Neural progenitor cell (in vitro differentiated cells): ENCODE results near the gene ARHGAP31. TPM values are rescaled to one million over a fixed set of nuclear protein-coding genes. Genes with fewer than 3 reads are reported as not detected.

Experiments used
- DNase-seq: peaks from one replicate; pipeline ENCODE4 v3.0.0-alpha.2; 2016; ENCODE audit warnings: low spot score
- H2AFZ ChIP-seq: fragments of 200-600 bp; sonication (generic); replicated peaks from 2 replicates; pipeline ENCODE4 v1.6.1; 2016; ENCODE audit warnings: antibody characterized with exemption
- H3F3A ChIP-seq: fragments of 200-600 bp; sonication (generic); 2 replicates; pipeline ENCODE4 v1.6.1; 2016; ENCODE audit warnings: antibody characterized with exemption, low read depth
- H3K27ac ChIP-seq: fragments of 200-600 bp; sonication (generic); 2 replicates; pipeline ENCODE4 v1.5.1; 2016; ENCODE audit warnings: mild to moderate bottlenecking
- H3K27me3 ChIP-seq: fragments of 200-600 bp; sonication (generic); 2 replicates; pipeline ENCODE4 v1.6.1; 2016; ENCODE audit warnings: mild to moderate bottlenecking, moderate library complexity
- H3K36me3 ChIP-seq: fragments of 200-600 bp; sonication (generic); 2 replicates; pipeline ENCODE4 v1.5.1; 2016
- H3K4me1 ChIP-seq: fragments of 200-600 bp; sonication (generic); 2 replicates; pipeline ENCODE4 v1.6.1; 2016; ENCODE audit warnings: mixed run types
- H3K4me2 ChIP-seq: fragments of 200-600 bp; sonication (generic); 2 replicates; pipeline ENCODE4 v1.6.1; 2016
- H3K4me3 ChIP-seq: fragments of 200-600 bp; sonication (generic); 2 replicates; pipeline ENCODE4 v1.5.1; 2016
- H3K79me2 ChIP-seq: fragments of 200-600 bp; sonication (generic); 2 replicates; pipeline ENCODE4 v1.6.1; 2016; ENCODE audit warnings: low read depth
- H3K9ac ChIP-seq: fragments of 200-600 bp; sonication (generic); 2 replicates; pipeline ENCODE4 v1.6.1; 2016
- H3K9me3 ChIP-seq: fragments of 200-600 bp; sonication (generic); 2 replicates; pipeline ENCODE4 v1.5.1; 2016; ENCODE audit warnings: low read depth
- H4K20me1 ChIP-seq: fragments of 200-600 bp; sonication (generic); 2 replicates; pipeline ENCODE4 v1.6.1; 2016; ENCODE audit warnings: low read depth
- H3K27ac Mint-ChIP-seq: 3 replicates; pipeline ENCODE4 v1.8.0; 2021; ENCODE audit warnings: mixed read lengths
- H3K27me3 Mint-ChIP-seq: 2 replicates; pipeline ENCODE4 v1.8.0; 2022; ENCODE audit warnings: low read depth, mild to moderate bottlenecking, inconsistent platforms, moderate library complexity, mixed read lengths; ENCODE audit not compliant: insufficient read depth
- H3K36me3 Mint-ChIP-seq: 3 replicates; pipeline ENCODE4 v1.8.0; 2021; ENCODE audit warnings: mixed read lengths
- H3K4me1 Mint-ChIP-seq: 3 replicates; pipeline ENCODE4 v1.8.0; 2021; ENCODE audit warnings: mixed read lengths
- H3K4me3 Mint-ChIP-seq: 3 replicates; pipeline ENCODE4 v1.8.0; 2021; ENCODE audit warnings: mild to moderate bottlenecking, moderate library complexity, mixed read lengths
- H3K9me3 Mint-ChIP-seq: 3 replicates; pipeline ENCODE4 v1.8.0; 2020; ENCODE audit warnings: mixed read lengths
- EZH2 ChIP-seq: fragments of 200-600 bp; sonication (generic); IDR thresholded peaks from 2 replicates; pipeline ENCODE4 v1.6.1; 2017; ENCODE audit warnings: antibody characterized with exemption, mild to moderate bottlenecking, moderate library complexity
- EZH2phosphoT487 ChIP-seq: fragments of 200-600 bp; sonication (generic); IDR thresholded peaks from 2 replicates; pipeline ENCODE4 v1.6.1; 2017; ENCODE audit warnings: antibody characterized with exemption
- total RNA-seq: library from RNA; depleted of rRNA; stranded (reverse); fragments of >200 nt; gene quantifications from 2 replicates; pipeline ENCODE4 v1.2.3, GENCODE V29; 2015; ENCODE audit warnings: low replicate concordance
- TF ChIP-seq, protein P1 (sequence below): fragments of 200-600 bp; sonication (generic); IDR thresholded peaks from 2 replicates; pipeline ENCODE4 v1.5.1; 2017; ENCODE audit warnings: antibody characterized with exemption, mild to moderate bottlenecking

The ARHGAP31 gene
- total RNA-seq, 1 donor from 2014 or later = 0.13 TPM

DNA sequence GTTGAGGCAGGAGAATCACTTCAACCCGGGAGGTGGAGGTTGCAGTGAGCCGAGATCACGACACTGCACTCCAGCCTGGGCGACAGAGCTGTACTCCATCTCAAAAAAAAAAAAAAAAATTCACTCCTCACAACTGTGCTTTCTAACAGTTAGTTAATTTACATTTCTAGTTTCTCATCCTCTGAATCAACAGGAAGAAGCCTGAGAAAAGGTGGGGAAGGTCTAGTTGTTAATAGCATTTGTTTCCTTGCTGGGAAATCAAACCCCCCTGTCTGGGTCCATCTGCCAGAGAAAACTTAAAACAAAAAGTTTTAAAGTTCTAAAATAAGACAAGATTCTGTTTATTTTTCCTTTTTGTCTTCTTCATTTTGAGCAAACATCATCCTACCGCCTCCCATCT is 106.9 kb downstream of the ARHGAP31 start:
- peaks cover 19% of the 10 kb centered on the region for H3K4me1 ChIP-seq
- H3F3A ChIP-seq = no peaks in the 10 kb centered on the region
- H3K9me3 ChIP-seq = no peaks in the 10 kb centered on the region
- H3K4me3 ChIP-seq = no peak overlapping the region
- H3K36me3 Mint-ChIP-seq = peaks cover 4% of the 10 kb centered on the region
- H3K27me3 ChIP-seq = no peaks in the 10 kb centered on the region
- H3K4me1 Mint-ChIP-seq = peaks cover 26% of the 10 kb centered on the region
- DNase-seq = no peak
- no peak overlapping the region for H3K27ac ChIP-seq
- no peak overlapping the region for H3K9ac ChIP-seq
- H3K9me3 Mint-ChIP-seq = no peaks in the 10 kb centered on the region
- H2AFZ ChIP-seq = peak overlapping the region; percentile 85
- H3K27ac Mint-ChIP-seq = no peak overlapping the region
- H3K36me3 ChIP-seq = no peaks in the 10 kb centered on the region
- no peak overlapping the region for H3K4me3 Mint-ChIP-seq
- H3K79me2 ChIP-seq = no peaks in the 10 kb centered on the region
- peaks cover 2% of the 10 kb centered on the region for H3K27me3 Mint-ChIP-seq
- H3K4me2 ChIP-seq = no peak overlapping the region
- H4K20me1 ChIP-seq = no peaks in the 10 kb centered on the region
- TF ChIP-seq, protein P1, sequence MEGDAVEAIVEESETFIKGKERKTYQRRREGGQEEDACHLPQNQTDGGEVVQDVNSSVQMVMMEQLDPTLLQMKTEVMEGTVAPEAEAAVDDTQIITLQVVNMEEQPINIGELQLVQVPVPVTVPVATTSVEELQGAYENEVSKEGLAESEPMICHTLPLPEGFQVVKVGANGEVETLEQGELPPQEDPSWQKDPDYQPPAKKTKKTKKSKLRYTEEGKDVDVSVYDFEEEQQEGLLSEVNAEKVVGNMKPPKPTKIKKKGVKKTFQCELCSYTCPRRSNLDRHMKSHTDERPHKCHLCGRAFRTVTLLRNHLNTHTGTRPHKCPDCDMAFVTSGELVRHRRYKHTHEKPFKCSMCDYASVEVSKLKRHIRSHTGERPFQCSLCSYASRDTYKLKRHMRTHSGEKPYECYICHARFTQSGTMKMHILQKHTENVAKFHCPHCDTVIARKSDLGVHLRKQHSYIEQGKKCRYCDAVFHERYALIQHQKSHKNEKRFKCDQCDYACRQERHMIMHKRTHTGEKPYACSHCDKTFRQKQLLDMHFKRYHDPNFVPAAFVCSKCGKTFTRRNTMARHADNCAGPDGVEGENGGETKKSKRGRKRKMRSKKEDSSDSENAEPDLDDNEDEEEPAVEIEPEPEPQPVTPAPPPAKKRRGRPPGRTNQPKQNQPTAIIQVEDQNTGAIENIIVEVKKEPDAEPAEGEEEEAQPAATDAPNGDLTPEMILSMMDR = no peak
- TF ChIP-seq EZH2 = no peak
- TF ChIP-seq EZH2phosphoT487 = no peak

DNA sequence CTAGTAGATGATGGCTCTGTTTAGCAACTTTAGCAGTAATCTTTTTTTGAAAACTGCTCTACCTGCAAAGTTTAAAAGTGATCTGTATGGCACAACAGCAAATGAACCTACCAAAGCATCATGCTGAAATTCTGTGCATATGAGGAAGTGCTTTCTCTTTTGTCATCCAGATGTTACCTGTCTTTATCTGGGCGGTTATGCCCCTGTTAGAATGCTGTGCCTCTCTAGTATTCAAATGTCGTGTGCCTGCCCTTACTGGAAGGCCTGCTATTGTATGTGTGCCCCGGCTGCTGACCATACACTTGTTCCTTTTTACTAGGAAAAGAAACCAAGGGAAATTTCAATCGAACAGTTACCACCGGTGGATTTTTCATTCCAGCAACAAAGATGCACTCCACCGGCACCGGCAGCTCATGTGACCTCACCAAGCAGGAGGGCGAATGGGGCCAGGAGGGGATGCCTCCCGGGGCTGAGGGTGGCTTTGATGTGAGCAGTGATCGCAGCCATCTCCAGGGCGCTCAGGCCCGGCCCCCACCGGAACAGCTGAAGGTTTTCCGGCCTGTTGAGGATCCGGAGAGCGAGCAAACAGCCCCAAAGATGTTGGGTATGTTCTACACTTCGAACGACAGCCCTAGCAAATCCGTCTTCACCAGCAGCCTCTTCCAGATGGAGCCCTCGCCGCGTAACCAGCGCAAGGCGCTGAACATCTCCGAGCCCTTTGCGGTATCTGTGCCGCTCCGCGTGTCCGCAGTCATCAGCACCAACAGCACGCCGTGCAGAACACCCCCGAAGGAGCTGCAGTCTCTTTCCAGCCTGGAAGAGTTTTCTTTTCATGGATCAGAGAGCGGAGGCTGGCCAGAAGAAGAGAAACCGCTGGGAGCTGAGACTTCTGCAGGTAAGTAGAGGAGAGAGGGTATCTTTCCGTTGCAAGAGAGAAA is 107.6 kb downstream of the ARHGAP31 start:
- Mint-ChIP-seq H3K4me1 (peaks cover 26% of the 10 kb centered on the region), H3K4me3 (no peak overlapping the region), H3K27me3 (peaks cover 2% of the 10 kb centered on the region), H3K36me3 (peaks cover 4% of the 10 kb centered on the region), H3K27ac (peak overlapping the region; percentile 18), H3K9me3 (no peaks in the 10 kb centered on the region)
- Histone ChIP-seq H3K27me3 (no peaks in the 10 kb centered on the region), H3K79me2 (no peaks in the 10 kb centered on the region), H2AFZ (peak overlapping the region; percentile 85), H3K9ac (no peak overlapping the region), H4K20me1 (no peaks in the 10 kb centered on the region), H3K4me1 (peaks cover 19% of the 10 kb centered on the region), H3K9me3 (no peaks in the 10 kb centered on the region), H3K36me3 (no peaks in the 10 kb centered on the region), H3K4me2 (no peak overlapping the region), H3K4me3 (no peak overlapping the region), H3F3A (no peaks in the 10 kb centered on the region), H3K27ac (no peak overlapping the region)
- no peak for TF ChIP-seq EZH2
- DNase-seq = no peak

- no peaks in the 10 kb centered on the region for H4K20me1 ChIP-seq
- no peaks in the 10 kb centered on the region for H3K79me2 ChIP-seq
- no peak overlapping the region for H3K4me3 Mint-ChIP-seq
- H3K4me2 ChIP-seq = no peak overlapping the region
- no peak for DNase-seq
- H3K36me3 Mint-ChIP-seq = peaks cover 4% of the 10 kb centered on the region
- peaks cover 4% of the 10 kb centered on the region for H3K27me3 Mint-ChIP-seq
- no peak overlapping the region for H3K27ac Mint-ChIP-seq
- no peaks in the 10 kb centered on the region for H3K9me3 ChIP-seq
- peaks cover 19% of the 10 kb centered on the region for H3K4me1 ChIP-seq
- no peak for TF ChIP-seq EZH2
- TF ChIP-seq, protein P1 = no peak
- no peak for TF ChIP-seq EZH2phosphoT487
- H3K9me3 Mint-ChIP-seq = no peaks in the 10 kb centered on the region
- peaks cover 26% of the 10 kb centered on the region for H3K4me1 Mint-ChIP-seq
- H2AFZ ChIP-seq = no peak overlapping the region
- no peaks in the 10 kb centered on the region for H3K36me3 ChIP-seq
- no peak overlapping the region for H3K4me3 ChIP-seq
- no peaks in the 10 kb centered on the region for H3K27me3 ChIP-seq
- no peaks in the 10 kb centered on the region for H3F3A ChIP-seq
- H3K9ac ChIP-seq = no peak overlapping the region
- H3K27ac ChIP-seq = no peak overlapping the region
Observed at GRCh38 chr3:119402791-119403190, 108.6 kb downstream of the ARHGAP31 start.

DNA sequence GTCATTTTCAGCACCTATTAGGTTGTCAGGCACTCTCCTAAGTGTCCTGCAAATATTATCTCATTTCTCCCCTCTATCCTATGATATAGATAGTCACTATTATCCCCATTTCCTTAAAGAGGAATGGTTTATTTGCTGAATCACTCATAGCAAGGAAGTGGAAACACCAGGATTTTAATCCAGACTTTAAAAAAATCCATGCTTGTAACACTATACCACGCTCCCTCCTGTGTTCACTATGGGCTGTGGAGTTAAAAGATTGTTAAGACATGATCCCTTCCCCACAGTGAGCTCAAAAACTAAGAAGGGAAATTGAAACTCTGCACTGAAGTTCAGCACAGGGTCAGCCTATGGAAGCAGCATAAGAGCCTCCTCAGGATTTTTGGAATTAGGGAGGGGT is 109.0 kb downstream of the ARHGAP31 start:
- no peak overlapping the region for H3K27ac Mint-ChIP-seq
- no peaks in the 10 kb centered on the region for H3K9me3 ChIP-seq
- TF ChIP-seq, protein P1 = no peak
- TF ChIP-seq EZH2phosphoT487 (no peak), EZH2 (no peak)

More for the DNA sequence above, 109.0 kb downstream of the ARHGAP31 start:
- Histone ChIP-seq H3K79me2 (no peaks in the 10 kb centered on the region), H4K20me1 (no peaks in the 10 kb centered on the region), H3K27me3 (no peaks in the 10 kb centered on the region), H3F3A (no peaks in the 10 kb centered on the region), H3K27ac (no peak overlapping the region), H2AFZ (no peak overlapping the region), H3K9ac (no peak overlapping the region), H3K4me3 (no peak overlapping the region), H3K4me1 (peaks cover 19% of the 10 kb centered on the region), H3K4me2 (no peak overlapping the region), H3K36me3 (no peaks in the 10 kb centered on the region)
- no peak for DNase-seq
- Mint-ChIP-seq H3K4me3 (no peak overlapping the region), H3K36me3 (peaks cover 4% of the 10 kb centered on the region), H3K27me3 (peaks cover 4% of the 10 kb centered on the region), H3K4me1 (peaks cover 26% of the 10 kb centered on the region), H3K9me3 (no peaks in the 10 kb centered on the region)
